GM12875 (cell line): Measurements from ENCODE around the gene ZRANB3.
"Not testable (repeated sequence)": the region's sequence is repeated elsewhere in the genome, so short reads cannot be mapped to it uniquely, and the experiment has no call there.

ENCODE experiments used
- H3K4me3 ChIP-seq: one replicate; pipeline ENCODE4 v1.5.1; 2011; ENCODE audit warnings: low read depth, low read length, control low read depth
- CTCF ChIP-seq: IDR thresholded peaks from 2 replicates; pipeline ENCODE4 v1.5.1; 2011; ENCODE audit warnings: low read depth, mild to moderate bottlenecking, control low read depth, inconsistent platforms, low read length, moderate library complexity, borderline replicate concordance; ENCODE audit not compliant: insufficient read depth

The ZRANB3 gene

DNA sequence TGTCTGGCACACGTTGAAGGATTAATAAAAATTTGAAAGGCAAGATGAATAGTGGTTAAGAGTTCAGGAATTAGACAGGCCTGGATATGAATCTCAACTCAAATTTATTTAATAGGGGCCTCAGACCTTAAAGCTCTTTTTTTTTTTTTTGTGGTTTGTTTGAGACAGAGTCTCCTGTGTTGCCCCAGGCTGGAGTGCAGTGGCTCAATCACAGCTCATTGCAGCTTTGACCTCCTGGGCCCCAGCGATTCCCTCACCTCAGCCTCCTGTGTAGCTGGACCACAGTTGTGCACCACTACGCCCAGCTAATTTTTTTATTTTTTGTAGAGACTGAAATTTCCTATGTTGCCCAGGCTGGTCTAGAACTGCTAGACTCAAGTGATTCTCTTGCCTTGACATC is 3.0 kb downstream of the ZRANB3 start:
- no peak overlapping the region for H3K4me3 ChIP-seq
- TF ChIP-seq CTCF: no peak

DNA sequence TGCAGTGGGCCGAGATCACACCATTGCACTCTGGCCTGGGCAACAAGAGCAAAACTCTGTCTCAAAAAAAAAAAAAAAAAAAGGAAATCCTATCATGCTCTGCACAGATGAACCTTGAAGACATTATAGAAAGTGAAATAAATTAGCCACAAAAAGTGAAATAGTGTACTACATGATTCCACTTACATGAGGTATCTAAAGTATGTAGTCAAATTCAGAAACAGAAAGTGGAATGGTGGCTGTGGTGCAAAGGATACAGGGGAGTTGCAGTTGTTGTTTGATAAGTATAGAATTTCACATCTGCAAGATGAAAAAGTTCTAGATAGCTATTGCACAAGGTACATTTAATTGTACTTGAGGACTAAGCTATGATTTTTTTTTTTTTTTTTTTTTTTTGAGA is 5.2 kb downstream of the ZRANB3 start:
- no peak overlapping the region for H3K4me3 ChIP-seq
- TF ChIP-seq CTCF: no peak

- no peak overlapping the region for H3K4me3 ChIP-seq
- TF ChIP-seq CTCF: no peak
These were observed 18.9 kb downstream of the ZRANB3 start for GRCh38 chr2:135512099-135512498.

- no peak for TF ChIP-seq CTCF
- no peak overlapping the region for H3K4me3 ChIP-seq
These were observed 20.4 kb downstream of the ZRANB3 start for GRCh38 chr2:135510577-135510976.

DNA sequence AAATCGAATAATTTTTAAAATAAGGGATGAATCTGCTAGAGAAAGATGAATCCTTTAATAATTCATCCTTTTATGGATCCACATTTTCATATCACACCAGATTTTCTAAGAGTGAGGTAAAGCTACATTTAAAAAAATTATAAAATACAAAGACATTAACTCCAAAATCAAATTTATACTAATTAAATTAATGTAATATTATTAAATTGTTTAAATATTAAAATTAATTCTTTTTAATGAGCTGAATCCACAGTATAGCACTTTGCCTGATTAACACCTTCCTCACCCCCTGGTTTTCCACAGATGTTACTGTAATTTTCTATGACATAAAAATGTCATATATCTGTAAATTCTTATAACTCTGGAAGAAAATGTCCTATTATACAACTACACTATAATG is 26.2 kb downstream of the ZRANB3 start:
- no peak overlapping the region for H3K4me3 ChIP-seq
- no peak for TF ChIP-seq CTCF

GRCh38 chr2:135498588-135498987 is 32.4 kb downstream of the ZRANB3 start:
- not testable (repeated sequence) for H3K4me3 ChIP-seq

GRCh38 chr2:135494917-135495316 is 36.1 kb downstream of the ZRANB3 start:
- no peak for TF ChIP-seq CTCF
- no peak overlapping the region for H3K4me3 ChIP-seq

- no peak overlapping the region for H3K4me3 ChIP-seq
- TF ChIP-seq CTCF: no peak
These were observed 36.5 kb downstream of the ZRANB3 start for GRCh38 chr2:135494503-135494902.
